Natural killer cell (primary cell): ENCODE data around the gene TES. TPM values are rescaled to one million over a fixed set of nuclear protein-coding genes. Genes with fewer than 3 reads are reported as not detected.

Experiments used
- ATAC-seq, 3 donors: fragments of 150-1000 bp in 2 of 3; fragments of 200-7000 bp in 1 of 3; cut with Tn5 transposase; 1 replicate in 1 of 3; 2 replicates in 2 of 3; pipeline ENCODE4 v1.10.0; 2021; ENCODE audit warnings: mild to moderate bottlenecking in 2 of 3, moderate library complexity in 2 of 3
- DNase-seq, 2 donors: peaks; one replicate each; pipeline versions ENCODE4 v3.0.0 to v3.0.0-alpha.2; 2013 to 2021; ENCODE audit warnings: mixed read lengths in 1 of 2
- H3K27ac ChIP-seq: one replicate; pipeline ENCODE4 v1.5.1; 2013; ENCODE audit warnings: mild to moderate bottlenecking, low read length
- H3K27me3 ChIP-seq: one replicate; pipeline ENCODE4 v1.6.1; 2013; ENCODE audit warnings: low read length; ENCODE audit not compliant: control insufficient read depth, insufficient read depth
- H3K36me3 ChIP-seq: one replicate; pipeline ENCODE4 v1.6.1; 2013; ENCODE audit warnings: low read length; ENCODE audit not compliant: control insufficient read depth, insufficient read depth
- H3K4me1 ChIP-seq: one replicate; pipeline ENCODE4 v1.6.1; 2013; ENCODE audit warnings: low read length; ENCODE audit not compliant: control insufficient read depth, insufficient read depth
- H3K4me3 ChIP-seq: one replicate; pipeline ENCODE4 v1.5.1; 2013; ENCODE audit warnings: low read length
- H3K9me3 ChIP-seq: one replicate; pipeline ENCODE4 v1.6.1; 2013; ENCODE audit warnings: low read length; ENCODE audit not compliant: control insufficient read depth, insufficient read depth
- H3K27ac Mint-ChIP-seq, 2 donors: one replicate each; pipeline ENCODE4 v1.8.0; 2022; ENCODE audit warnings: mild to moderate bottlenecking in 2 of 2, mixed read lengths in 2 of 2, moderate library complexity in 1 of 2
- H3K27me3 Mint-ChIP-seq, 2 donors: one replicate each; pipeline ENCODE4 v1.8.0; 2022; ENCODE audit warnings: low read depth in 2 of 2, mixed read lengths in 2 of 2
- H3K36me3 Mint-ChIP-seq: one replicate; pipeline ENCODE4 v1.8.0; 2022; ENCODE audit warnings: mixed read lengths
- H3K4me1 Mint-ChIP-seq, 2 donors: one replicate each; pipeline ENCODE4 v1.8.0; 2022; ENCODE audit warnings: mixed read lengths in 2 of 2
- H3K4me3 Mint-ChIP-seq: one replicate; pipeline ENCODE4 v1.8.0; 2022; ENCODE audit warnings: mild to moderate bottlenecking, moderate library complexity, mixed read lengths
- H3K9me3 Mint-ChIP-seq, 2 donors: one replicate each; pipeline ENCODE4 v1.8.0; 2022; ENCODE audit warnings: mixed read lengths in 2 of 2
- CTCF ChIP-seq: fragments of 200-600 bp; IDR thresholded peaks from one replicate; pipeline ENCODE4 v1.8.0; 2022; ENCODE audit warnings: antibody characterized with exemption
- WGBS: methylation state at CpG from one replicate; pipeline ENCODE4 v1.1.7; 2013; ENCODE audit warnings: missing lambda C conversion rate; ENCODE audit not compliant: insufficient coverage; 5-methylcytosine and 5-hydroxymethylcytosine counted together
- intact Hi-C: fragments of 100-400 bp; cut with micrococcal nuclease; formaldehyde crosslinking; loops from one replicate; pipeline ENCODE4 v1.14.2; 2022
- total RNA-seq, 4 donors: library from RNA; stranded (reverse); fragments of 120-200 nt in 1 of 4; gene quantifications; one replicate each; pipeline versions ENCODE4 v1.2.3 to v1.2.4, GENCODE V29; 2013 to 2022

Gene TES
- total RNA-seq, 3 donors from 2014 or later (not counting 1 experiment from before 2014, with no cell fraction given): 220 to 269 (median 227) TPM

- no peak overlapping the region for H3K4me3 Mint-ChIP-seq
- no peaks in the 10 kb centered on the region for H3K36me3 Mint-ChIP-seq
- H3K4me3 ChIP-seq: no peak overlapping the region
- peaks cover 50 to 51% of the 10 kb centered on the region in 2 donors for H3K4me1 Mint-ChIP-seq
- no peaks in the 10 kb centered on the region for H3K4me1 ChIP-seq
- H3K9me3 ChIP-seq: no peaks in the 10 kb centered on the region
- no peaks in the 10 kb centered on the region for H3K27me3 ChIP-seq
- no peak for DNase-seq
- intact Hi-C loops: no loop called here
- H3K27me3 Mint-ChIP-seq: no peaks in the 10 kb centered on the region
- peaks cover 37% of the 10 kb centered on the region for H3K36me3 ChIP-seq
- TF ChIP-seq CTCF: no peak
- peak overlapping the region; percentile 61 to 66 for H3K27ac Mint-ChIP-seq
- no peak overlapping the region for H3K27ac ChIP-seq
- H3K9me3 Mint-ChIP-seq: no peaks in the 10 kb centered on the region
- ATAC-seq: peak in 1 of 3 donors; percentile 21
- 95% methylated on average over 1 of the region's 1 CpG for WGBS
Observed at GRCh38 chr7:116246357-116246756, 36.0 kb downstream of the TES start.

GRCh38 chr7:116249969-116250553 lies 39.7 kb downstream of the TES start:
- DNase-seq: peak in 1 of 2 donors; percentile 34
- Mint-ChIP-seq H3K4me1 (peaks cover 52 to 67% of the 10 kb centered on the region in 2 donors), H3K27me3 (no peaks in the 10 kb centered on the region), H3K4me3 (no peak overlapping the region), H3K36me3 (peaks cover 14% of the 10 kb centered on the region), H3K9me3 (no peaks in the 10 kb centered on the region), H3K27ac (peak overlapping the region; percentile 78 to 86)
- ATAC-seq: peak in 2 of 3 donors; percentile 64 to 75
- no peaks in the 10 kb centered on the region for H3K4me1 ChIP-seq
- H3K9me3 ChIP-seq: no peaks in the 10 kb centered on the region
- H3K27me3 ChIP-seq: no peaks in the 10 kb centered on the region
- intact Hi-C loops: loop anchor here (10.0 kb wide), 1 partner anchor 555 kb away; no protein-coding TSS in a partner anchor
- TF ChIP-seq CTCF: no peak
- 98% methylated on average over 2 of the region's 3 CpGs for WGBS
- peaks cover 63% of the 10 kb centered on the region for H3K36me3 ChIP-seq
- H3K27ac ChIP-seq: no peak overlapping the region
- H3K4me3 ChIP-seq: no peak overlapping the region

DNA sequence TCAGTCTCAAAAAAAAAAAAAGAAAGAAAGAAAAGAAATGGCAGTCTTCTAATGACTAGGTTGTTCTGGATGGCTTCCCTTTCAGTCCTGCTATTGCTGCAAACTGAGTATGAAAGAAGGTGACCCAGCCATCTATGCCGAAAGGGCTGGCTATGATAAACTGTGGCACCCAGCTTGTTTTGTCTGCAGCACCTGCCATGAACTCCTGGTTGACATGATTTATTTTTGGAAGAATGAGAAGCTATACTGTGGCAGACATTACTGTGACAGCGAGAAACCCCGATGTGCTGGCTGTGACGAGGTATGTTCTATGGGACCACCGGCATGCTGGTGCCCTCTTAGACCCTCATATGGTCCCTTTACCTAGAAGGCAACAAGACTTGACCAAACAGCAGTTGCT lies 41.3 kb downstream of the TES start:
- no peaks in the 10 kb centered on the region for H3K4me1 ChIP-seq
- H3K27me3 ChIP-seq: no peaks in the 10 kb centered on the region
- no peaks in the 10 kb centered on the region for H3K9me3 Mint-ChIP-seq
- peaks cover 15% of the 10 kb centered on the region for H3K36me3 Mint-ChIP-seq
- WGBS: over 99% methylated on average over 5 of the region's 5 CpGs
- peaks cover 73% of the 10 kb centered on the region for H3K36me3 ChIP-seq
- no peaks in the 10 kb centered on the region for H3K27me3 Mint-ChIP-seq
- no peak overlapping the region for H3K4me3 Mint-ChIP-seq
- H3K27ac Mint-ChIP-seq: peak overlapping the region; percentile 66 to 74
- no peak overlapping the region for H3K4me3 ChIP-seq
- ATAC-seq (peak in 1 of 3 donors; percentile 12), DNase-seq (no peak)
- H3K9me3 ChIP-seq: no peaks in the 10 kb centered on the region
- H3K4me1 Mint-ChIP-seq: peaks cover 42 to 50% of the 10 kb centered on the region in 2 donors
- no peak for TF ChIP-seq CTCF
- H3K27ac ChIP-seq: no peak overlapping the region
- intact Hi-C loops: loop anchor here (10.0 kb wide), 1 partner anchor 553 kb away; no protein-coding TSS in a partner anchor

GRCh38 chr7:116252249-116252648 lies 41.9 kb downstream of the TES start:
- Mint-ChIP-seq H3K4me1 (peaks cover 37 to 47% of the 10 kb centered on the region in 2 donors), H3K9me3 (no peaks in the 10 kb centered on the region), H3K27ac (peak overlapping the region; percentile 66 to 74), H3K27me3 (no peaks in the 10 kb centered on the region), H3K36me3 (peaks cover 19% of the 10 kb centered on the region), H3K4me3 (no peak overlapping the region)
- H3K36me3 ChIP-seq: peaks cover 79% of the 10 kb centered on the region
- H3K4me3 ChIP-seq: no peak overlapping the region
- no peaks in the 10 kb centered on the region for H3K9me3 ChIP-seq
- H3K27ac ChIP-seq: no peak overlapping the region
- ATAC-seq: peak; percentile 59 to 76 (median 65)
- no peak for DNase-seq
- WGBS: 55% methylated on average over 3 of the region's 3 CpGs
- intact Hi-C loops: loop anchor here (10.0 kb wide), 1 partner anchor 553 kb away; no protein-coding TSS in a partner anchor
- H3K4me1 ChIP-seq: no peaks in the 10 kb centered on the region
- no peak for TF ChIP-seq CTCF
- no peaks in the 10 kb centered on the region for H3K27me3 ChIP-seq
